GM12878 (cell line): ENCODE results near the gene EIF3B. TPM values are rescaled to one million over a fixed set of nuclear protein-coding genes. Genes with fewer than 3 reads are reported as not detected.
A peak's percentile ranks its signal among the peaks of the same experiment; 100 is the strongest.

Experiments used
- ATAC-seq: fragments of 200-7000 bp; cut with Tn5 transposase; 3 replicates; pipeline ENCODE4 v1.9.1; 2020; ENCODE audit warnings: mild to moderate bottlenecking, moderate library complexity
- BruUV-seq: library from RNA; stranded (reverse); fragments of 400-500 nt; replicated peaks from 2 replicates; lab custom pipeline; 2021; lab: Mats Ljungman, UMichigan
- CTCF ChIA-PET: fragments of 300-600 bp; sonication (Branson Sonifier 250); formaldehyde crosslinking; extraction: SDS; loops from one replicate; lab custom pipeline; 2021; ENCODE audit warnings: inconsistent platforms; lab: Yijun Ruan, JAX
- POLR2A ChIA-PET: fragments of 350-600 bp; formaldehyde crosslinking; extraction: SDS; loops from one replicate; lab custom pipeline; 2021; ENCODE audit warnings: inconsistent platforms; lab: Charles Lee
- RAD21 ChIA-PET: fragments of 300-600 bp; sonication (Branson Sonifier 250); formaldehyde crosslinking; loops from one replicate; lab custom pipeline; 2023; ENCODE audit warnings: antibody characterized with exemption; ENCODE audit not compliant: unreplicated experiment; lab: Charles Lee
- SMC1A ChIA-PET: fragments of 300-600 bp; sonication (Branson Sonifier 250); formaldehyde crosslinking; loops from one replicate; lab custom pipeline; 2023; ENCODE audit not compliant: unreplicated experiment, uncharacterized antibody; lab: Charles Lee
- DNase-seq: peaks from one replicate; pipeline ENCODE4 v3.0.0-alpha.2; 2011; ENCODE audit warnings: low read depth, low spot score
- FAIRE-seq: peaks from 3 replicates; lab custom pipeline; 2011; peaks lifted over from hg19 to GRCh38; lab: Jason Lieb, UNC
- H2AFZ ChIP-seq: 2 replicates; pipeline ENCODE4 v1.6.0; 2011; ENCODE audit warnings: low read depth, low read length, control low read depth; ENCODE audit not compliant: control insufficient read depth
- H3K27ac ChIP-seq: 2 replicates; pipeline ENCODE4 v1.5.1; 2011; ENCODE audit warnings: control low read depth; ENCODE audit not compliant: control insufficient read depth, insufficient read depth
- H3K27me3 ChIP-seq, 2 experiments: replicated peaks in 1 of 2; 2 replicates each; pipeline versions ENCODE4 v1.6.0 to v1.6.1; 2011; ENCODE audit warnings: low read length in 1 of 2; ENCODE audit not compliant: control insufficient read depth in 2 of 2, insufficient read depth in 2 of 2
- H3K36me3 ChIP-seq, 2 experiments: 2 replicates each; pipeline ENCODE4 v1.5.1; 2011; ENCODE audit warnings: low read length in 1 of 2; ENCODE audit not compliant: control insufficient read depth in 2 of 2, insufficient read depth in 2 of 2
- H3K4me1 ChIP-seq: 2 replicates; pipeline ENCODE4 v1.6.1; 2011; ENCODE audit warnings: mild to moderate bottlenecking, low read length, moderate library complexity, mixed read lengths; ENCODE audit not compliant: control insufficient read depth, insufficient read depth
- H3K4me2 ChIP-seq: 2 replicates; pipeline ENCODE4 v1.6.0; 2011; ENCODE audit warnings: control low read depth; ENCODE audit not compliant: control insufficient read depth, insufficient read depth
- H3K4me3 ChIP-seq: fragments of 200-600 bp; sonication (generic); 2 replicates; pipeline ENCODE4 v1.5.1; 2016
- H3K79me2 ChIP-seq: 2 replicates; pipeline ENCODE4 v1.6.0; 2011; ENCODE audit warnings: low read length; ENCODE audit not compliant: control insufficient read depth, insufficient read depth
- H3K9ac ChIP-seq: 2 replicates; pipeline ENCODE4 v1.8.0; 2011; ENCODE audit warnings: low read length, control low read depth, mixed read lengths; ENCODE audit not compliant: control insufficient read depth, insufficient read depth
- H3K9me3 ChIP-seq: replicated peaks from 3 replicates; pipeline ENCODE4 v1.5.1; 2011; ENCODE audit warnings: mild to moderate bottlenecking, low read length; ENCODE audit not compliant: control insufficient read depth, insufficient read depth
- H4K20me1 ChIP-seq: 2 replicates; pipeline ENCODE4 v1.6.0; 2011; ENCODE audit not compliant: control insufficient read depth, insufficient read depth
- BCL11A ChIP-seq: IDR thresholded peaks from 2 replicates; pipeline ENCODE4 v1.6.1; 2011; ENCODE audit warnings: low read depth, low read length
- GATAD2B ChIP-seq: fragments of 450-650 bp; conservative IDR thresholded peaks from 2 replicates; pipeline ENCODE4 v1.6.1; 2017; ENCODE audit warnings: low read depth, mild to moderate bottlenecking, moderate library complexity
- IKZF1 ChIP-seq: fragments of 450-650 bp; conservative IDR thresholded peaks from 2 replicates; pipeline ENCODE4 v1.6.1; 2017; ENCODE audit warnings: antibody characterized with exemption, mild to moderate bottlenecking
- IRF3 ChIP-seq: fragments of 450-650 bp; IDR thresholded peaks from 2 replicates; pipeline ENCODE4 v1.6.1; 2014; ENCODE audit warnings: mild to moderate bottlenecking
- MAX ChIP-seq: IDR thresholded peaks from 2 replicates; pipeline ENCODE4 v1.6.1; 2012; ENCODE audit warnings: low read depth, low read length, improper control_type of control experiment
- NFYA ChIP-seq: IDR thresholded peaks from 2 replicates; pipeline ENCODE4 v1.6.1; 2011; ENCODE audit warnings: low read depth, mild to moderate bottlenecking, low read length, improper control_type of control experiment, borderline replicate concordance
- RAD21 ChIP-seq: IDR thresholded peaks from 2 replicates; pipeline ENCODE4 v1.6.1; 2011; ENCODE audit warnings: mild to moderate bottlenecking, low read depth, low read length, moderate library complexity; ENCODE audit not compliant: insufficient read depth
- YY1 ChIP-seq: IDR thresholded peaks from 2 replicates; pipeline ENCODE4 v1.6.1; 2011; ENCODE audit warnings: low read depth, mild to moderate bottlenecking, low read length
- ZNF24 ChIP-seq: fragments of 450-650 bp; IDR thresholded peaks from 2 replicates; pipeline ENCODE4 v1.6.1; 2017; ENCODE audit warnings: antibody characterized with exemption, mild to moderate bottlenecking
- ZSCAN29 ChIP-seq: fragments of 450-650 bp; IDR thresholded peaks from 2 replicates; pipeline ENCODE4 v1.6.1; 2017; ENCODE audit warnings: mild to moderate bottlenecking, moderate library complexity
- WGBS: methylation state at CpG from one replicate; pipeline ENCODE4 v1.1.6; 2016; ENCODE audit warnings: low lambda C conversion rate; ENCODE audit not compliant: insufficient replicate concordance, insufficient coverage; ENCODE audit errors: missing lambda C conversion rate; 5-methylcytosine and 5-hydroxymethylcytosine counted together
- in situ Hi-C: fragments of 300-500 bp; cut with MboI; formaldehyde crosslinking; loops from 9 replicates; pipeline ENCODE4 v1.14.3; 2018; ENCODE audit warnings: mixed read lengths
- intact Hi-C: fragments of 100-400 bp; cut with micrococcal nuclease; formaldehyde crosslinking; loops from one replicate; pipeline ENCODE4 v1.14.2; 2022; ENCODE audit not compliant: unreplicated experiment
- polyA plus RNA-seq, 11 experiments: library from polyadenylated mRNA; depleted of rRNA in 4 of 11; unstranded in 6 of 11; stranded (reverse) in 5 of 11; fragments of >200 nt; fragmentation: Nextera tagmentation in 4 of 11; fragmentation: Illumina TruSeq in 1 of 11; extraction: Ambion mirVana in 4 of 11; extraction: Trizol in 1 of 11; gene quantifications; 1 replicate in 1 of 11; 2 replicates in 10 of 11; pipeline versions ENCODE4 v1.2.1 to v1.2.3, GENCODE V29; 2011 to 2016; ENCODE audit warnings: inconsistent platforms in 2 of 11, missing spikeins in 2 of 11, low read depth in 1 of 11
- total RNA-seq, 4 experiments: library from RNA; depleted of rRNA in 3 of 4; stranded (reverse); fragments of >200 nt in 3 of 4; fragmentation: Illumina TruSeq in 1 of 4; extraction: Trizol in 1 of 4; gene quantifications; 2 replicates each; pipeline versions ENCODE4 v1.2.1 to v1.2.3, GENCODE V29; 2013 to 2021

EIF3B gene
- total and polyA plus RNA-seq, 10 of the 15 experiments (the other 5 are each of a cell fraction or from before 2014, with no cell fraction given) = 17.6 to 275 (median 153) TPM

GRCh38 chr7:2316578-2316977 is 38.0 kb upstream of the EIF3B start:
- Histone ChIP-seq H3K27ac (no peak overlapping the region), H3K4me3 (no peak overlapping the region), H3K79me2 (peaks cover 23% of the 10 kb centered on the region), H3K4me1 (peaks cover 4% of the 10 kb centered on the region), H4K20me1 (no peaks in the 10 kb centered on the region), H2AFZ (no peak overlapping the region), H3K27me3 (no peaks in the 10 kb centered on the region), H3K9me3 (no peaks in the 10 kb centered on the region), H3K4me2 (no peak overlapping the region), H3K36me3 (no peaks in the 10 kb centered on the region), H3K9ac (no peak overlapping the region)
- TF ChIP-seq IRF3 = no peak
- TF ChIP-seq ZNF24 = peak; percentile 89
- ChIA-PET RAD21 (no interaction called here), POLR2A (no interaction called here), CTCF (no interaction called here), SMC1A (no interaction called here)
- DNase-seq = no peak
- BruUV-seq = no TSS peak
- intact Hi-C loops (no loop called here), in situ Hi-C loops (no loop called here)
- no peak for ATAC-seq
- no peak for FAIRE-seq
- WGBS = 100% methylated on average over 1 of the region's 1 CpG

GRCh38 chr7:2317556-2318293 is 36.9 kb upstream of the EIF3B start:
- RAD21 ChIA-PET = interaction anchor here (0.8 to 1.0 kb wide), 2 partner anchors 59 to 68 kb away, joined by 3 read pairs; no protein-coding TSS in a partner anchor
- Histone ChIP-seq H3K9ac (no peak overlapping the region), H3K4me1 (peaks cover 4% of the 10 kb centered on the region), H3K4me2 (no peak overlapping the region), H3K36me3 (no peaks in the 10 kb centered on the region), H3K4me3 (no peak overlapping the region), H3K79me2 (peaks cover 12% of the 10 kb centered on the region), H3K9me3 (no peaks in the 10 kb centered on the region), H4K20me1 (no peaks in the 10 kb centered on the region), H3K27me3 (no peaks in the 10 kb centered on the region), H2AFZ (no peak overlapping the region), H3K27ac (no peak overlapping the region)
- CTCF ChIA-PET = interaction anchor here (1.0 to 1.2 kb wide), 2 partner anchors 17 to 113 kb away, joined by 3 read pairs; no protein-coding TSS in a partner anchor
- FAIRE-seq (no peak), ATAC-seq (no peak), DNase-seq (no peak)
- POLR2A ChIA-PET = interaction anchor here (0.6 to 1.0 kb wide), 3 partner anchors 19 to 42 kb away, joined by 3 to 9 read pairs (median 5); no protein-coding TSS in a partner anchor
- 74% methylated on average over 12 of the region's 12 CpGs for WGBS
- in situ Hi-C loops = no loop called here
- SMC1A ChIA-PET = interaction anchor here (0.7 kb wide), 1 partner anchor 27 kb away, joined by 3 read pairs; no protein-coding TSS in a partner anchor
- TF ChIP-seq IKZF1 = no peak
- no peak for TF ChIP-seq NFYA
- TF ChIP-seq ZSCAN29 = no peak
- no peak for TF ChIP-seq GATAD2B
- TF ChIP-seq MAX = no peak
- no peak for TF ChIP-seq RAD21
- no peak for TF ChIP-seq BCL11A
- no peak for TF ChIP-seq YY1
- intact Hi-C loops = no loop called here
- no TSS peak for BruUV-seq
